GM18951 (cell line): ENCODE results near the gene NOX4.
"Not testable (repeated sequence)": the region's sequence is repeated elsewhere in the genome, so short reads cannot be mapped to it uniquely, and the experiment has no call there.

Source experiments
- POLR2A ChIP-seq: IDR thresholded peaks from 4 replicates; pipeline ENCODE4 v1.6.1; 2011; ENCODE audit warnings: mild to moderate bottlenecking; ENCODE audit not compliant: insufficient read length, insufficient read depth; ENCODE audit errors: extremely low read depth
- in situ Hi-C: fragments of 300-500 bp; cut with MboI; formaldehyde crosslinking; loops from one replicate; pipeline ENCODE4 v1.12.0; 2022; ENCODE audit warnings: low sequenced_read_pairs, mixed read lengths, inconsistent platforms; ENCODE audit not compliant: unreplicated experiment

The NOX4 gene

DNA sequence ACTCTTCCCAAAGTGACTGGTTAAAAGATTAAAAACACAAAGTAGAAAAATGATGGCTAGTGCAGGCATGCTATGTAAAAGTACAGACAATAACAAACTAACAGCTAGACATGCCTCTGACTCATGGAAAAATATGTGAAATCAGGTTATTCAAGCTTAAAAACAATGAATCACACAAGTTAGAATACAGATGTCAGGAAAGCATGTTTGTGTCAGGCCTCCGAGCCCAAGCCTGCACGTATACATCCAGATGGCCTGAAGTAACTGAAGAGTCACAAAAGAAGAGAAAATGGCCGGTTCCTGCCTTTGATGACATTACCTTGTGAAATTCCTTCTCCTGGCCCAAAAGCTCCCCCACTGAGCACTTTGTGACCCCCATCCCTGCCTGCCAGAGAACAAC is 110.1 kb downstream of the NOX4 start:
- in situ Hi-C loops, result no loop called here
- no peak for TF ChIP-seq POLR2A

DNA sequence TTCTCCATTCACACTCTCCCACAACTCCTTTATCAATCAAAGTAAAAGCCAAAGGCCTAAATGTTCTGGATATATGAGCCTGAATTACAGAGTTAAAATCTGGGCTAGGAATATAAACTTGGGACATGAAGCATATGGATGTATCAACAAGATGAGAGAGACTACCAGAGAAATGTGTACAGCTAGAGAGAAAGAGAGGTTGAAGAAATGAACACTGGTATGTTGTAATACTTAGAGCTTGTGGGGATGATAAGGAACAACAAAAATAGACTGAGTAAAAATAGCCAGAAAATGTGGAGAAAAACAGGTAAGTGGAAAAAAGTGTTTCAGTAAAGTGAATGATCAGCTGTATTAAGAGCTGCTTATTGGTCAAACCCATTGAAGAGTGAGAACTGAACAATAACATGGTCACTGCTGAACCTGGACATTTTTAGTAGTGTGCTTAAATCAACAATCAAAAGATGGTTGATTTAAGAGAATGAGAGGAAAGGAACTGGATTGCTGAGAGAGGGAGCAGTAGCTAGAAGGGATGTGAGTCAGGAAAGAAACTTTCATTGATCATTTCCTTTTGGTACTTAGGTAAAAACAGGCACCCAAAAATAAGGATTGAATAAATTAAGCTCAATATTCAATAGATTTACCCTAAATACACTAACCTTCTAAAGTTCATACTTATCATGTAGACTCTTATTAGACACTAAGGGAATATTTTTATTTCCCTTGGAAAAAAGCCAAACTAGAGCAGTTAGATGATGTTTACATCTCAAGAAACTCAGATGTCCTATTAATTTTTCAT is 111.0 kb downstream of the NOX4 start:
- in situ Hi-C loops, result not testable (repeated sequence)

DNA sequence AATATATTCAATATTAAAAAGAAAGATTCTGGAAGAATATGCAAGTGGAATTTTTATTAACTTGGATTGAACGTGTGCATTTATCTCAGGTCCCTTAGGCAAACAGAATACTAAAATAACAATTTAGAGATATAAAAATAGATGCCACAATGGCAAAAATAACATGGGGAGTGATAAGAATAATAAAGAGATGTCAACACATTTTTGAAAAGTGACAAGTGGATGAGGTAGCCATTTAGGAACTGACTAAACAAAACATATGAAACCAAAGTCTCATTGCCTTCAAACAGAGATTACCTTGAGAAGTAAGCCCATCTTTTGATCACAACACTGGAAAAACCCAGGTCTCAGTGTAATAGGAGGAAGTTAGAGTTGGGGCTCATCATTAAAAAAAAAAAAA is 112.2 kb downstream of the NOX4 start:
- in situ Hi-C loops, result not testable (repeated sequence)

DNA sequence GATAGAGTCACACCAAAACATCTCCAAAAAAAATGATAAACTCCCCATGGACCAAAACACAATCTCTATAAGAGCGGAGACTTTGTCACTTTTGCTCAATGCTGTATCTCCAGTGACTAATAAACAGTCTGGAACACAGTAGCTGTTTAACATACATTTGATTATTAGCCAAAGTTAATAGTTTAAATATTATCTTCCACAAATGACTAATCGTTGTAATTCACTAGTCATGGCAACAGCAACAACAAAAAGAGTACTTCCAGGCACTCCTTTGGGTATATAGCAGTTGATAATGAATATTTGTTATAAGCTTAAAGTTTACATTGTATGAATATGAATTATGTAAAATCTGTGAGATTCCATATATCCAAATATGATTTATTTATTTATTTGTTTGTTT is 121.8 kb downstream of the NOX4 start:
- in situ Hi-C loops, result not testable (repeated sequence)

DNA sequence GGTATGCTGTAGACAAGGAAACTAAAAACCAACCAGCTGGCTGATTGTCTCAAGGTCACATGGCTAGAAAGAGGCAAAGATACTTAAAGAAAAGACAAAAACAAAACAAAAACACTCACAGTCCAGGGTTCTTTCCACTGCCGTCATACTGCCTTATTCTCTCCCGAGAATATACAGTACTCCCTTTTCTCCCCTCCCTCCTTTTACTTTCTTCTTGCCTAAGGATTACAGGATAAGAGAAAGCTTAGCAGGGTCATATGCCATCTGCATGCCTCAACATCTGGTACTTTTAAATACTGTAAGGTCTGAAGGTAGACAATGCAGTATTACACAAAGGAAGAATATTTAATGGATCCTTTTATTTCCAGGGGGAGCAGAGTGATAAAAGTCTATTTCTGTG is 126.3 kb downstream of the NOX4 start:
- in situ Hi-C loops, result not testable (repeated sequence)

DNA sequence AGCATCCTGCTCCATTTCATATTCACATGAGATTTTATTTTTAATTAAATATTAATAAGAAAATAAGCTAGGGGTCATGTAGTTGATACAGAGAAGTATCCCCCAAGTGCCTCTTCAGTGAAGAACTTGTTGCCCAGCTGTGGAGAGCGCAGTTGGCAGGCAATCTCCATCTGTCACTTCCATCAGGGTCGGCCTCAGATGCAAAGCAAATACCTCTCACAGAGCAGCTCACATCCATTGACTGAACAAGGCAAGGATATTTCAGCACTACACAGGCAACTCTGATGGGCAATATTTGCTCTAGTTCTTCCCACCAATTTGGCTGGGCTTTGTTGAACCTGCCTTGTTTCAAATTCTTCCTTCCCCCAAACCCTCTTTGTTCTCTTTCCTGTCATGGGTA is 129.4 kb downstream of the NOX4 start:
- TF ChIP-seq POLR2A, result no peak
- in situ Hi-C loops, result no loop called here

DNA sequence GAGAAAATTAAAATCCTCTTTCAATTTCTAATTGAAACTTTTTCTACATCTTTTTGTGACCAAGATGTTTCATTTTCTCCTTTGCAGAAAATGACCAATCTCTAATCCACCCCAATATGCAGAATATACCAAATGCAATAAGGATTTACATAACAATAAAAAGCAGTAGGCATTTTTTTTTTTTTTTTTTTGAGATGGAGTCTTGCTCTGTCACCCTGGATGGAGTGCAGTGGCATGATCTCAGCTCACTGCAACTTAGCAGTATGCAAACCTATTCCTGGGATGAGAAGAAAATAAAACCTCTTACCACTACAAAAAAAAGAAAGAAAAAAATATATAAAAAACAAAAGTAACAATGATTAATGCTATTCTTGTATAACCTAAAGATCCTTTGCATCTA is 132.0 kb downstream of the NOX4 start:
- in situ Hi-C loops, result not testable (repeated sequence)

DNA sequence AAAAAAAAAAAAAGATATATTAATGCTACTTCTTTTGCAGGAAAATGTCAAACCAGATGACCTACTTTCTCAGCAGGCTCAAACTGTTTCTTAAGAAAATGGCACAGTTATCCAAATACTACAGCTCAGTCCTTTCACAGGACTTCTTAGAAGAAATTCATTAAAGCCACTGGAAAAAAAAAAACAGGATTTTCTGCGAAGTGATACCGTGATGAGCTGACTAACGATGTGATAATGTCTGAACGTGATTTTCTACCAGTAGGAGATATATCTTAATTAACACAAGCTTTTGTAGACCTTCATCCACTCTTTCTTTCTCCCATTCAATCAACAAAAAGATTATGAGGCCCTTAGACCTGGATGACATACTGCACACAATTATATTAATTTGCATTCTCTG is 132.4 kb downstream of the NOX4 start:
- TF ChIP-seq POLR2A, result no peak
- in situ Hi-C loops, result no loop called here

DNA sequence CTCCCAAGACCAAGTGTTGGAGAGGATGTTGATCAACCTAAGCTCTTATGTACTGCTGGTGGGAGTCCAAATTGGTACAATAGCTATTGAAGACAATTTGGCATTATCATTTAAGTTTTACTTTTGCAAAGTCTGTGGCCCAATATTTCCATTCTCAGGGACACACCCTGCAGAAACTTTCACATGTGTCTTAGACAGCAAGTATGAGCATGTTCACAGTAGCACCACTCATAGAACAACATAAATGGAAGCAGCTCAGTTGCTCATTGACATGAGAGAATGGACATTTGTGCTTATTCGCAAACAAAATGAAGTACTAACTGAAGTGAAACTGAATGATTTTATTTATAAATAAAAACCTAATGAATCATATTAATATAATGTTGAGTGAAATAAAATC is 135.5 kb downstream of the NOX4 start:
- in situ Hi-C loops, result no loop called here
- no peak for TF ChIP-seq POLR2A

DNA sequence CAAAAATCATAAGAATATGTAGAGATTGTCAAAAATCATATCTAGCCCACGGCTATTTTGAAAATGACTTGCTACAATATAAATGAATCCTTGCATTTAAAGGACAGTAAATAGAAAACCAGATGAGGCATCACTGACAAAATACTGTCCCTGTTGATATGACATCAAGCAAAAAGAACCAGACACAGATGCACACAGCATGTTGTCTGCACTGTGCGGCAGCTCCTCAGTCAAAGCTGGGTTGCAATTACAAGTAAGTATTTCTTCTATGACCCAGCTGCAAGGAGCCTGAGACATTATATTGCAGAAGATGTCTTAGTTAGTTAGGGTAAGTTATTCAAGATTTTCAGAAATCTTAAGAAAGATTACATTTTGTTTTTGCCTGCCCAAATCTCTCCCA is 136.7 kb downstream of the NOX4 start:
- in situ Hi-C loops, result not testable (repeated sequence)

DNA sequence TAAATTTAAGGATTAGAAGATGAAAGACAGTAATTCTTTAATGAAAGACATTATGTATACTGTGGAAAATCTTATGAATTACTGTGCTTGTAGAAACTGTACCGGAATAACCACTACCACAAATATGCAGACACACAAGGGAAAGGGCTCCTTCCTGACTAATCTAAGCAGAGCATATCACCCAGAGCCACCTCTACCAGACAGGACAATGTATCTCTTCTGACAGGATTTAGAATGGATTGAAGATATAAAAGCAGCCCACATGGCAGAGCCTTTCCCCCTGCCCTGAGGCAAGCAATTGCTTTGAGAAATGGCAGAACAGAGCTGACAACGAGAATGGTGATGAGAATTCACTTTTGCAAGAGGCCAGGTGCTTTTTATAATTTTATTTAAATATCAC is 144.1 kb downstream of the NOX4 start:
- TF ChIP-seq POLR2A, result no peak
- in situ Hi-C loops, result no loop called here

DNA sequence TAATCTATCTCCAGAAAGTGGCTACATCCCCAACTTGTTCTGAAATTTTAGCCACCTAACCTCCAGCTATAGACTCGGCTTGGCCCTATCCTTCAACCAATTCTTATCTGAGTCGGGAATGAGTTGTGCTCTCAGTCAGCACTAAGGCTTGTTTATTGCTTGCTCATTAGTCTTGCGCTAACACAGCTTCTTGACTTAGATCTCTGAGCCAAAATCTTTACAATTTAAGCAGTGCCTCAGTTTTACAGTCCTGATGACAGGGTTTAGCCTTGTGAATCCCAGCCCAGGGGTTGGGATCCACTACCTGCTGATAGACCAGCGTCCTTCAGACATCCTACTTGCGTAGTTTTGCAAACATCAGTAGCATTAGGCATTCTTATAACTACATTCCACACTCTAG is 144.6 kb downstream of the NOX4 start:
- no peak for TF ChIP-seq POLR2A
- in situ Hi-C loops, result no loop called here

DNA sequence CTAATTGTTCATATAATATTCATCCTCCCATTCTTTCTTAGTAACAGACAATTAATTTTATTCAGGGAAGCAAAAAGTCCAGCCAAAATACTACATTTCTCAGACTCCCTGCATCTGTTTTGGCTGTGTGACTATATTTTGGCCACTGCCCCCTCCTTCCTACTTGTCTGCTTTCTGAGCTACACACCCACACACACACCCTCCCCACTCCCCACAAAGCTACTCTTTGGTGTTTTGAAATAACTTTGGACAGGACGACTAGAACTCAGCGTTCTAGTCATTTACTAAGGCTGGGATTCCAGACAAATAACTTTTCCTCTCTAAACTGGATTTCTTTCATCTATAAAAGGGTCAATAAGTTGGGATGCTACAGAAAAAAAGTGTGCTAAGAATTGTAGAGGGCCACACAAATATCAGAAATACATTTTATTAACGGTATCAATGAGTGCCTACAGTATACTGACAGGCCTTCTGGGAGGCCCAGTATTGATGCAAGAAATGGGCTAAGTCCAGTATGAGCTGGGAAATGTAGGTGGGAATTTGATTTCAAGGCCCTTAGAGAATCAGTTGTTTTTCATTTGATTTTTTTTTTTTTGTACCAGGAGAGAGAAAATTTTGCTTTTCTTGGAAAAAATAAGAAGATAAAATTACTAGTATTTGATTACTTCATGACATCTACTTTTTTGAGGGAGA is 148.1 kb downstream of the NOX4 start:
- in situ Hi-C loops, result not testable (repeated sequence)

DNA sequence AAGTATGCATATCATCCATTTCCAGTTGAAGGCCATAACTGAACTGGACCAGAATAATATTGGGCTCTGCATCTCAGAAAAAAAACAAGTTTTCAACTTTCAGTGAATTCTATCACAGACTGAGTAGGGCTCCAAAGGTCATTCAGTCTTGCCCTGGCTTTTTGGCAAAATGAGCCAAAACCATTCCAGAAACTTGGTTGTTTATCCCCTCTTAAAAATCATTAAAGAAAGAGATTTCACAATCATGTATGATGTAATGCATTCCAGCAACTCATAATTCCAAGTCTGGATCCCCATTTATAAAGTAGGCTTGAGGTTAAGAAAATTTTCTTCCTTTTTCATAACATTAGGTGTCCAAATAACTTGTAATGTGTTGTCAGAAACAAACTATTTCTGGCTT is 150.7 kb downstream of the NOX4 start:
- in situ Hi-C loops, result not testable (repeated sequence)

DNA sequence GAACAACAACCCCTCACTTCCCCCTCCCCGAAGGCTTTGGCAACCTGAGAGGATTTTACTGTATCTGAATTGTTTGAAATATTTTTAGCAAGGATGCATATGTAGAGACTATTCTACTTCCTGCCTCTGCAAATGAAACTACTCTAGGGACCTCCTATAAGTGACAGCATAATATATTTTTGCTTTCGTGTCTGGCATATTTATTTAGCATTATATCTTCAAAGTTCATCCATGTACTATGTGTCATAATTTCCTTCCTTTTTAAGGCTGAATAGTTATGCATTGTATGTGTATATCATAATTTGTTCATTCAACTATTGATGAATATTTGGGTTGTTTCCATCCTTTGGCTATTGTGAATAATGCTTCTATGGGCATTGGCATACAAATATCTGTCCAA is 153.1 kb downstream of the NOX4 start:
- in situ Hi-C loops, result not testable (repeated sequence)

DNA sequence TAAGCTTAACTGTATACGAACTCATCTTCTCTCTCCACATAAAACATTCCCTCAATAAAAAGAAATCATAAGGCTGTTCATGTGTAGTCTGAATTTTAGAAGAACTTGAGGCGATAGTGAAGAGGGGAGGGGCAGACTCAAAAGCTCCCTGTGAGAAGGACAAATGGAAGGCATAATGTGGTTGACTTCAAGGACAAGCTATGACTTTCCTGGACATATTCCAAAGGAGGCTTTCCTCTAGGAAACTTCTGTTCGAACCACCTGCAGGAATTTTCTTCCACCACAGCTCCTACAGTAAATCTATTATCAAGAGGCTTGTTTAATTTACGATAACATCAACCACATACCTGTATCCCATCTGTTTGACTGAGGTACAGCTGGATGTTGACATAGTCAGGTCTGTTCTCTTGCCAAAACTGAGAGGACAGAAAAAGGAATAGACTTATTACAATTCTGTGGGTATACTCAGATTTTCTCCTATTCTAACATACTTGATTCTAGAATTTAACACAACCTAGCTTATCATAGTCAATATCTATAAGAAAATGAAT is 154.0 kb downstream of the NOX4 start:
- in situ Hi-C loops, result not testable (repeated sequence)

DNA sequence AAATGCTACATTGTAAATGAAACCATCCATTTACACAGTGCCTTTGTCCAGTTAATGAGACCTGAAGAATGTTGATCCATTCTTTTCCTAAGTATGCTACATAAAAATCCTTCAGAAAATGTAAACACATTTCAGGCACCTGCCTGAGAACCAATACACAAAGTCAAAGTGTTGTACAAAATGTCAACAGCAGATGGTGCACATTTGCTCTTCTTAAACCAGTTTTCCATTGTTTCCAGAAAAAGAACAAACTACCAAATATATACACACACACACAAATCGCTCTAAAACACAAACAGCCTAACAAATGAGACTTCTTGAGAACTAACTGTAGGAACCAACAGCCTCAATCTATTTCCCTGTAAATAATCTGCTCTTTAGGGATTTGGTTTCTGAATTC is 157.5 kb downstream of the NOX4 start:
- in situ Hi-C loops, result not testable (repeated sequence)

DNA sequence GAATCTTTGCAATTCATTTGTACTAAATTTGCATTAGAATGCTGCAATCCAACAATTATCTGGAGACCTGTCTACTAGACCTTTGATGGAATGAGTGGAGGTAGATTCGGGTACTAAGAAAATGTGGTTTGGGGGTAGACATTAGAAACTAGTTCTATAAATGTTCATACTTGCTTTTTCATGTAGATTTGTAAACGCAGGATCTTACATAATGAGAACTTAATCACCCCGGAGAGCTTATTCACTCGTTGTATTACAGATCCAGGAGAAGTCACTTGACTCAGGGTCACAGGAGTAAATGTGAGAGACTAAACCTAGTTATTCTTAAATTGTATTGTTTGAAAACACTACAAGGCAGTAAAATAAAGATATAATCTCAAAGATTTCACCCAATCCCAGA is 159.2 kb downstream of the NOX4 start:
- in situ Hi-C loops, result not testable (repeated sequence)
